ENCODE data around the gene SPEN. TPM values are rescaled to one million over a fixed set of nuclear protein-coding genes. Genes with fewer than 3 reads are reported as not detected.

SPEN gene
- total RNA-seq, 1 experiment from 2014 or later = 4.8 TPM

- no peak overlapping the region for H3K4me3 ChIP-seq
- DNase-seq = no peak
- H3K9me3 ChIP-seq = no peaks in the 10 kb centered on the region
- peaks cover 51% of the 10 kb centered on the region for H3K36me3 ChIP-seq
- no peaks in the 10 kb centered on the region for H3K27me3 ChIP-seq
Measured at GRCh38 chr1:15944308-15945010, 97.0 kb downstream of the SPEN start.

- peaks cover 47% of the 10 kb centered on the region for H3K36me3 ChIP-seq
- H3K4me3 ChIP-seq = no peak overlapping the region
- no peak for DNase-seq
Measured at GRCh38 chr1:15945011-15945831, 97.7 kb downstream of the SPEN start.

GRCh38 chr1:15945832-15946448, 98.4 kb downstream of the SPEN start:
- DNase-seq = no peak
- H3K4me3 ChIP-seq = no peak overlapping the region
- no peaks in the 10 kb centered on the region for H3K27me3 ChIP-seq
- H3K9me3 ChIP-seq = no peaks in the 10 kb centered on the region
- peaks cover 43% of the 10 kb centered on the region for H3K36me3 ChIP-seq

More at GRCh38 chr1:15945011-15945831, 97.7 kb downstream of the SPEN start:
- Histone ChIP-seq H3K27me3 (no peaks in the 10 kb centered on the region), H3K9me3 (no peaks in the 10 kb centered on the region)

GRCh38 chr1:15946571-15947381, 99.3 kb downstream of the SPEN start:
- Histone ChIP-seq H3K4me3 (no peak overlapping the region), H3K27me3 (no peaks in the 10 kb centered on the region), H3K36me3 (peaks cover 38% of the 10 kb centered on the region), H3K9me3 (no peaks in the 10 kb centered on the region)
- no peak for DNase-seq

- Histone ChIP-seq H3K27me3 (no peaks in the 10 kb centered on the region), H3K36me3 (peaks cover 40% of the 10 kb centered on the region), H3K4me3 (no peak overlapping the region), H3K9me3 (no peaks in the 10 kb centered on the region)
- DNase-seq = no peak
Measured at GRCh38 chr1:15947382-15948090, 100.0 kb downstream of the SPEN start.

GRCh38 chr1:15948091-15948591, 100.6 kb downstream of the SPEN start:
- no peak for DNase-seq
- no peak overlapping the region for H3K4me3 ChIP-seq
- H3K9me3 ChIP-seq = no peaks in the 10 kb centered on the region
- H3K36me3 ChIP-seq = peaks cover 37% of the 10 kb centered on the region
- no peaks in the 10 kb centered on the region for H3K27me3 ChIP-seq

GRCh38 chr1:15948595-15949452, 101.3 kb downstream of the SPEN start:
- no peak overlapping the region for H3K4me3 ChIP-seq
- DNase-seq = peak; percentile 86
- H3K36me3 ChIP-seq = peaks cover 31% of the 10 kb centered on the region
- H3K9me3 ChIP-seq = no peaks in the 10 kb centered on the region
- no peaks in the 10 kb centered on the region for H3K27me3 ChIP-seq

GRCh38 chr1:15949453-15950245, 102.1 kb downstream of the SPEN start:
- no peaks in the 10 kb centered on the region for H3K9me3 ChIP-seq
- no peak overlapping the region for H3K4me3 ChIP-seq
- peak; percentile 92 for DNase-seq
- no peaks in the 10 kb centered on the region for H3K27me3 ChIP-seq
- H3K36me3 ChIP-seq = peaks cover 31% of the 10 kb centered on the region

- peaks cover 28% of the 10 kb centered on the region for H3K36me3 ChIP-seq
- DNase-seq = no peak
- H3K27me3 ChIP-seq = no peaks in the 10 kb centered on the region
- H3K9me3 ChIP-seq = no peaks in the 10 kb centered on the region
- no peak overlapping the region for H3K4me3 ChIP-seq
Measured at GRCh38 chr1:15950302-15950701, 102.8 kb downstream of the SPEN start.

GRCh38 chr1:15950763-15951295, 103.3 kb downstream of the SPEN start:
- DNase-seq = no peak
- H3K27me3 ChIP-seq = no peaks in the 10 kb centered on the region

GRCh38 chr1:15951341-15952153, 104.0 kb downstream of the SPEN start:
- H3K27me3 ChIP-seq = no peaks in the 10 kb centered on the region
- peaks cover 28% of the 10 kb centered on the region for H3K36me3 ChIP-seq
- no peak overlapping the region for H3K4me3 ChIP-seq
- no peaks in the 10 kb centered on the region for H3K9me3 ChIP-seq
- no peak for DNase-seq

More at GRCh38 chr1:15950763-15951295, 103.3 kb downstream of the SPEN start:
- H3K9me3 ChIP-seq = no peaks in the 10 kb centered on the region
- no peak overlapping the region for H3K4me3 ChIP-seq
- H3K36me3 ChIP-seq = peaks cover 28% of the 10 kb centered on the region

GRCh38 chr1:15952317-15953258, 105.1 kb downstream of the SPEN start:
- H3K27me3 ChIP-seq = no peaks in the 10 kb centered on the region
- no peaks in the 10 kb centered on the region for H3K9me3 ChIP-seq
- H3K4me3 ChIP-seq = no peak overlapping the region
- DNase-seq = peak; percentile 67
- H3K36me3 ChIP-seq = peaks cover 21% of the 10 kb centered on the region

All from MG63 (cell line).